ENCODE results near the gene NDNF.

DNA sequence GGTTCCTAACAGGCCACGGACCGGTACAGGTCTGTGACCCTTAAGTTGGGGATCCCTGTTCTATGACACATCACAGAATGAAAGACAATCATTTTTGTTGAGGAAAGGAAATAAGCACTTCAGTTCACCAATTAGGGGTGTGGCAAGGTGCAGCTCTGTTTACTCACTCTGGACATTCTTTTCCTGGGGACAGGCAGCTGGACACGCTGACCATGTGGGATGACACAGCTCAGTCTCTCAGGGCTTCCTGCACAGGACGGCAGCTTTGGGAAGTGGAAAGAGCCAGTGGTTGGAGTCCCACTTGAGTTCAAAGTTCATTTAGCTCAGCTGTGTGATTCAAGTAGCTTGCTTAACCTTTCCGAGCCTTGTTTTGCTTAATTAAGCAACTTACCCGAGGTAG lies 55.7 kb downstream of the NDNF start:
- TF ChIP-seq, protein P1, sequence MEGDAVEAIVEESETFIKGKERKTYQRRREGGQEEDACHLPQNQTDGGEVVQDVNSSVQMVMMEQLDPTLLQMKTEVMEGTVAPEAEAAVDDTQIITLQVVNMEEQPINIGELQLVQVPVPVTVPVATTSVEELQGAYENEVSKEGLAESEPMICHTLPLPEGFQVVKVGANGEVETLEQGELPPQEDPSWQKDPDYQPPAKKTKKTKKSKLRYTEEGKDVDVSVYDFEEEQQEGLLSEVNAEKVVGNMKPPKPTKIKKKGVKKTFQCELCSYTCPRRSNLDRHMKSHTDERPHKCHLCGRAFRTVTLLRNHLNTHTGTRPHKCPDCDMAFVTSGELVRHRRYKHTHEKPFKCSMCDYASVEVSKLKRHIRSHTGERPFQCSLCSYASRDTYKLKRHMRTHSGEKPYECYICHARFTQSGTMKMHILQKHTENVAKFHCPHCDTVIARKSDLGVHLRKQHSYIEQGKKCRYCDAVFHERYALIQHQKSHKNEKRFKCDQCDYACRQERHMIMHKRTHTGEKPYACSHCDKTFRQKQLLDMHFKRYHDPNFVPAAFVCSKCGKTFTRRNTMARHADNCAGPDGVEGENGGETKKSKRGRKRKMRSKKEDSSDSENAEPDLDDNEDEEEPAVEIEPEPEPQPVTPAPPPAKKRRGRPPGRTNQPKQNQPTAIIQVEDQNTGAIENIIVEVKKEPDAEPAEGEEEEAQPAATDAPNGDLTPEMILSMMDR (conservative IDR thresholded peaks at IDR 0.05; ENCODE audit: low read length), result no peak
- no peak for TF ChIP-seq EZH2phosphoT487 (IDR thresholded peaks at IDR 0.05; ENCODE audit: borderline replicate concordance)

Measured in Loucy (cell line).